K562 (cell line): ENCODE results near the gene SEC61G. TPM values are rescaled to one million over a fixed set of nuclear protein-coding genes. Genes with fewer than 3 reads are reported as not detected.

Source experiments
- ATAC-seq: fragments of 200-7000 bp; cut with Tn5 transposase; 3 replicates; pipeline ENCODE4 v1.9.1; 2020; ENCODE audit warnings: moderate library complexity
- BruUV-seq: library from RNA; stranded (reverse); fragments of 400-500 nt; replicated peaks from 2 replicates; lab custom pipeline; 2021; lab: Mats Ljungman, UMichigan
- CTCF ChIA-PET: fragments of 300-600 bp; formaldehyde crosslinking; extraction: SDS; loops from one replicate; lab custom pipeline; 2021; ENCODE audit warnings: low intra/inter-chr PET ratio; lab: Yijun Ruan, JAX
- POLR2A ChIA-PET: fragments of 300-600, 350-650 bp; sonication (Branson Sonifier 250); formaldehyde crosslinking; extraction: SDS; loops from one replicate; lab custom pipeline; 2021; ENCODE audit warnings: antibody characterized with exemption, inconsistent platforms; lab: Yijun Ruan, JAX
- DNase-seq, 4 experiments: peaks; one replicate each; pipeline versions ENCODE4 v3.0.0 to v3.0.0-alpha.2; 2011 to 2018; ENCODE audit warnings: low spot score in 3 of 4, mixed read lengths in 3 of 4; ENCODE audit errors: extremely low read depth in 1 of 4
- FAIRE-seq: peaks from 2 replicates; lab custom pipeline; 2011; peaks lifted over from hg19 to GRCh38; lab: Jason Lieb, UNC
- H2AFZ ChIP-seq: 2 replicates; pipeline ENCODE4 v1.6.0; 2011; ENCODE audit warnings: low read depth, low read length, control low read depth, inconsistent platforms
- H3K27ac ChIP-seq: fragments of 200-600 bp; 3 replicates; pipeline ENCODE4 v1.8.0; 2011; ENCODE audit warnings: low read depth, mild to moderate bottlenecking, control low read depth, inconsistent platforms, low read length, moderate library complexity, mixed read lengths; ENCODE audit errors: extremely low read depth
- H3K27me3 ChIP-seq, 2 experiments: fragments of 300-600 bp in 1 of 2; 2 replicates in 1 of 2; 3 replicates in 1 of 2; pipeline versions ENCODE4 v1.6.0 to v1.8.0; 2011; ENCODE audit warnings: inconsistent platforms in 2 of 2, low read length in 2 of 2, mild to moderate bottlenecking in 1 of 2, mixed read lengths in 1 of 2, moderate library complexity in 1 of 2; ENCODE audit not compliant: control insufficient read depth in 2 of 2, insufficient read depth in 2 of 2
- H3K36me3 ChIP-seq: fragments of 300-600 bp; 3 replicates; pipeline ENCODE4 v1.8.0; 2011; ENCODE audit warnings: mild to moderate bottlenecking, low read length, inconsistent platforms; ENCODE audit not compliant: control insufficient read depth, insufficient read depth
- H3K4me1 ChIP-seq, 2 experiments: fragments of 200-600 bp in 1 of 2; replicated peaks in 1 of 2; 2 replicates in 1 of 2; 3 replicates in 1 of 2; pipeline versions ENCODE4 v1.5.1 to v1.8.0; 2011; ENCODE audit warnings: inconsistent platforms in 2 of 2, low read length in 2 of 2, mild to moderate bottlenecking in 1 of 2, mixed read lengths in 1 of 2, moderate library complexity in 1 of 2; ENCODE audit not compliant: control insufficient read depth in 2 of 2, insufficient read depth in 2 of 2
- H3K4me2 ChIP-seq: 2 replicates; pipeline ENCODE4 v1.6.1; 2011; ENCODE audit warnings: low read length, control low read depth, inconsistent platforms, mixed read lengths; ENCODE audit not compliant: insufficient read depth
- H3K4me3 ChIP-seq: fragments of 200-600 bp; sonication (generic), shearing (Covaris generic); 2 replicates; pipeline ENCODE4 v1.5.1; 2016; ENCODE audit warnings: control low read depth, inconsistent platforms
- H3K79me2 ChIP-seq: fragments of 200-600 bp; 3 replicates; pipeline ENCODE4 v1.8.0; 2011; ENCODE audit warnings: low read length, inconsistent platforms; ENCODE audit not compliant: control insufficient read depth, insufficient read depth
- H3K9ac ChIP-seq, 2 experiments: 2 replicates each; pipeline versions ENCODE4 v1.6.0 to v1.6.1; 2011; ENCODE audit warnings: low read depth in 2 of 2, low read length in 2 of 2, control low read depth in 1 of 2, inconsistent platforms in 1 of 2, mild to moderate bottlenecking in 1 of 2, mixed read lengths in 1 of 2; ENCODE audit not compliant: insufficient read depth in 1 of 2
- H3K9me1 ChIP-seq: one replicate; pipeline ENCODE4 v1.6.0; 2011; ENCODE audit warnings: inconsistent platforms, mild to moderate bottlenecking, low read length, moderate library complexity; ENCODE audit not compliant: control insufficient read depth, insufficient read depth
- H3K9me3 ChIP-seq: replicated peaks from 2 replicates; pipeline ENCODE4 v1.5.1; 2011; ENCODE audit warnings: low read depth, low read length, inconsistent platforms; ENCODE audit not compliant: control insufficient read depth, insufficient read depth
- H4K20me1 ChIP-seq: replicated peaks from 2 replicates; pipeline ENCODE4 v1.6.1; 2011; ENCODE audit warnings: low read length, inconsistent platforms, mixed read lengths; ENCODE audit not compliant: control insufficient read depth, insufficient read depth
- ARHGAP35 ChIP-seq: fragments of 450-650 bp; IDR thresholded peaks from 2 replicates; pipeline ENCODE4 v1.6.1; 2018; ENCODE audit not compliant: partially characterized antibody
- CEBPB ChIP-seq: fragments of 450-650 bp; IDR thresholded peaks from 2 replicates; pipeline ENCODE4 v1.6.1; 2016; ENCODE audit warnings: missing genetic modification characterization, missing compliant biosample characterization
- CEBPG ChIP-seq, 3 experiments: fragments of 200-800 bp in 1 of 3; sonication (Bioruptor generic) in 1 of 3; sonication (generic) in 1 of 3; formaldehyde crosslinking in 1 of 3; IDR thresholded peaks in 2 of 3; conservative IDR thresholded peaks in 1 of 3; 2 replicates each; pipeline versions ENCODE4 v1.6.1 to v1.8.0; 2016 to 2022; ENCODE audit warnings: missing compliant biosample characterization in 2 of 3, missing genetic modification characterization in 2 of 3, mild to moderate bottlenecking in 1 of 3, missing genetic modification reagents in 1 of 3
- CHD4 ChIP-seq: fragments of 200-600 bp; sonication (generic); IDR thresholded peaks from 3 replicates; pipeline ENCODE4 v1.6.1; 2012; ENCODE audit warnings: low read depth, mild to moderate bottlenecking, mixed read lengths, low read length, inconsistent platforms; ENCODE audit not compliant: insufficient read depth, insufficient replicate concordance, poor library complexity, severe bottlenecking
- DDX20 ChIP-seq: fragments of 450-650 bp; IDR thresholded peaks from 2 replicates; pipeline ENCODE4 v1.6.1; 2016; ENCODE audit warnings: missing genetic modification characterization, low read depth, mild to moderate bottlenecking, missing compliant biosample characterization, moderate library complexity
- ETS1 ChIP-seq: conservative IDR thresholded peaks from 2 replicates; pipeline ENCODE4 v1.6.1; 2011; ENCODE audit warnings: low read depth, mild to moderate bottlenecking, low read length; ENCODE audit not compliant: control insufficient read depth
- FOSL1 ChIP-seq: fragments of 200-800 bp; sonication (Bioruptor generic); conservative IDR thresholded peaks from 2 replicates; pipeline ENCODE4 v1.6.1; 2016; ENCODE audit warnings: missing genetic modification characterization, missing compliant biosample characterization
- GTF2B ChIP-seq: IDR thresholded peaks from 2 replicates; pipeline ENCODE4 v1.6.1; 2011; ENCODE audit not compliant: insufficient read length; ENCODE audit errors: extremely low read depth
- NBN ChIP-seq: fragments of 450-650 bp; IDR thresholded peaks from 2 replicates; pipeline ENCODE4 v1.6.1; 2016; ENCODE audit warnings: low read depth, mild to moderate bottlenecking
- RBM14 ChIP-seq: fragments of 200-400 bp; formaldehyde crosslinking; IDR thresholded peaks from 2 replicates; pipeline ENCODE4 v1.6.1; 2018; ENCODE audit warnings: low read depth, mild to moderate bottlenecking, low read length, moderate library complexity, borderline replicate concordance; ENCODE audit not compliant: insufficient read depth
- SMARCA5 ChIP-seq: fragments of 450-650 bp; IDR thresholded peaks from 2 replicates; pipeline ENCODE4 v1.6.1; 2016
- TAF9B ChIP-seq: fragments of 450-650 bp; IDR thresholded peaks from 2 replicates; pipeline ENCODE4 v1.6.1; 2018; ENCODE audit warnings: mild to moderate bottlenecking; ENCODE audit not compliant: partially characterized antibody
- TCFL5 ChIP-seq: fragments of 250-450 bp; sonication (Bioruptor Pico); conservative IDR thresholded peaks from 2 replicates; pipeline ENCODE4 v1.6.1; 2021; ENCODE audit warnings: mild to moderate bottlenecking, moderate library complexity, matching md5 sums
- ZNF551 ChIP-seq: fragments of 250-450 bp; sonication (Bioruptor Pico); IDR thresholded peaks from 2 replicates; pipeline ENCODE4 v1.5.0; 2021; ENCODE audit warnings: mild to moderate bottlenecking, moderate library complexity
- WGBS: fragments of 100-300 bp; shearing (Covaris generic); methylation state at CpG from one replicate; pipeline ENCODE4 v1.1.6; 2016; ENCODE audit warnings: low coverage, mixed read lengths; ENCODE audit not compliant: insufficient coverage; ENCODE audit errors: missing lambda C conversion rate; 5-methylcytosine and 5-hydroxymethylcytosine counted together
- in situ Hi-C: fragments of 300-500 bp; cut with MboI; formaldehyde crosslinking; loops from 4 replicates; pipeline ENCODE4 v1.15.0; 2018; ENCODE audit warnings: inconsistent platforms, mixed read lengths
- intact Hi-C: fragments of 100-400 bp; cut with micrococcal nuclease; formaldehyde crosslinking; loops from 2 replicates; pipeline ENCODE4 v1.14.2; 2022
- polyA plus RNA-seq, 8 experiments: library from polyadenylated mRNA; depleted of rRNA in 4 of 8; stranded (reverse) in 5 of 8; unstranded in 3 of 8; fragments of >200 nt; fragmentation: Nextera tagmentation in 2 of 8; fragmentation: Illumina TruSeq in 1 of 8; extraction: Ambion mirVana in 2 of 8; extraction: Trizol in 1 of 8; gene quantifications; 2 replicates each; pipeline versions ENCODE4 v1.2.1 to v1.2.3, GENCODE V29; 2011 to 2014; ENCODE audit warnings: inconsistent platforms in 1 of 8, missing spikeins in 1 of 8
- total RNA-seq, 7 experiments: library from RNA; depleted of rRNA in 6 of 7; stranded (reverse); fragments of >200 nt in 6 of 7; fragmentation: Illumina TruSeq in 2 of 7; extraction: Trizol in 2 of 7; gene quantifications; 2 replicates each; pipeline versions ENCODE4 v1.2.1 to v1.2.3, GENCODE V29; 2011 to 2021; ENCODE audit warnings: low replicate concordance in 1 of 7

Gene SEC61G
- total and polyA plus RNA-seq, 9 of the 15 experiments (the other 6 are each of a cell fraction or from before 2014, with no cell fraction given): 138 to 565 (median 223) TPM

GRCh38 chr7:54757711-54758110, 1.3 kb downstream of the SEC61G start:
- H3K4me2 ChIP-seq: peak overlapping the region; percentile 96
- no peaks in the 10 kb centered on the region for H4K20me1 ChIP-seq
- no peak for TF ChIP-seq DDX20 (tag)
- TF ChIP-seq ARHGAP35: no peak
- TF ChIP-seq CEBPG (CRISPR knock-in tag; IDR thresholded peaks at IDR 0.05): peak; percentile 41; the same call in 1 of the 2 replicates
- TF ChIP-seq CEBPG (tag; conservative IDR thresholded peaks at IDR 0.05 in 1 of 2, IDR thresholded peaks at IDR 0.05 in 1 of 2): peak; percentile 72 to 92
- peak; percentile 93 for TF ChIP-seq CEBPB
- no peak overlapping the region for H3K27ac ChIP-seq
- intact Hi-C loops: no loop called here
- H3K9ac ChIP-seq: peak overlapping the region in 1 of 2 experiments; percentile 93; a peak in 2 of 4 replicates
- no peaks in the 10 kb centered on the region for H3K9me1 ChIP-seq
- no peak for ATAC-seq
- H3K27me3 ChIP-seq: no peaks in the 10 kb centered on the region
- POLR2A ChIA-PET: no interaction called here
- no TSS peak for BruUV-seq
- peaks cover 66% of the 10 kb centered on the region for H3K79me2 ChIP-seq
- no peak for FAIRE-seq
- CTCF ChIA-PET: no interaction called here
- H2AFZ ChIP-seq: no peak overlapping the region
- no peak for DNase-seq
- in situ Hi-C loops: no loop called here
- H3K4me1 ChIP-seq: peaks cover 3 to 9% of the 10 kb centered on the region in 2 experiments; a peak in 3 of 5 replicates
- H3K4me3 ChIP-seq: peak overlapping the region; percentile 91
- H3K36me3 ChIP-seq: peaks cover 37% of the 10 kb centered on the region
- 22% methylated on average over 6 of the region's 6 CpGs for WGBS
- no peaks in the 10 kb centered on the region for H3K9me3 ChIP-seq

GRCh38 chr7:54749200-54749599, 9.8 kb downstream of the SEC61G start:
- H3K27me3 ChIP-seq: no peaks in the 10 kb centered on the region
- FAIRE-seq (no peak), DNase-seq (no peak), ATAC-seq (no peak)
- no peak overlapping the region for H3K9ac ChIP-seq
- peaks cover 5% of the 10 kb centered on the region; the same call in 1 of the 2 replicates for H4K20me1 ChIP-seq
- H3K9me1 ChIP-seq: no peaks in the 10 kb centered on the region
- H3K79me2 ChIP-seq: peaks cover 11% of the 10 kb centered on the region; the same call in 1 of the 3 replicates
- H3K4me2 ChIP-seq: no peak overlapping the region
- WGBS: 72% methylated on average over 6 of the region's 6 CpGs
- in situ Hi-C loops (no loop called here), intact Hi-C loops (no loop called here)
- ChIA-PET POLR2A (interaction anchor here (3.1 kb wide), 1 partner anchor 10 kb away, joined by 15 read pairs; the partner anchor contains the start of gene SEC61G), CTCF (no interaction called here)
- H3K4me3 ChIP-seq: no peak overlapping the region
- no peak overlapping the region for H3K27ac ChIP-seq
- peaks cover 55% of the 10 kb centered on the region for H3K36me3 ChIP-seq
- BruUV-seq: no TSS peak
- H2AFZ ChIP-seq: no peak overlapping the region
- no peaks in the 10 kb centered on the region for H3K9me3 ChIP-seq
- 0 out of 5 replicates have a peak, but pooled peaks cover 0 to under 1% of the 10 kb centered on the region in 2 experiments for H3K4me1 ChIP-seq
- TF ChIP-seq ZNF551 (CRISPR knock-in tag): no peak
- TF ChIP-seq NBN: no peak
- no peak for TF ChIP-seq FOSL1 (tag)
- no peak for TF ChIP-seq SMARCA5
- no peak for TF ChIP-seq GTF2B
- no peak for TF ChIP-seq RBM14
- TF ChIP-seq TCFL5 (CRISPR knock-in tag): no peak
- no peak for TF ChIP-seq CHD4
- no peak for TF ChIP-seq ETS1
- TF ChIP-seq TAF9B: no peak
